GM12878 (cell line): Measurements from ENCODE around the gene TRAPPC12. TPM values are rescaled to one million over a fixed set of nuclear protein-coding genes. Genes with fewer than 3 reads are reported as not detected.

Source experiments
- ATAC-seq: fragments of 200-7000 bp; cut with Tn5 transposase; 3 replicates; pipeline ENCODE4 v1.9.1; 2020; ENCODE audit warnings: mild to moderate bottlenecking, moderate library complexity
- BruUV-seq: library from RNA; stranded (reverse); fragments of 400-500 nt; replicated peaks from 2 replicates; lab custom pipeline; 2021; lab: Mats Ljungman, UMichigan
- CTCF ChIA-PET: fragments of 300-600 bp; sonication (Branson Sonifier 250); formaldehyde crosslinking; extraction: SDS; loops from one replicate; lab custom pipeline; 2021; ENCODE audit warnings: inconsistent platforms; lab: Yijun Ruan, JAX
- POLR2A ChIA-PET: fragments of 350-600 bp; formaldehyde crosslinking; extraction: SDS; loops from one replicate; lab custom pipeline; 2021; ENCODE audit warnings: inconsistent platforms; lab: Charles Lee
- RAD21 ChIA-PET: fragments of 300-600 bp; sonication (Branson Sonifier 250); formaldehyde crosslinking; loops from one replicate; lab custom pipeline; 2023; ENCODE audit warnings: antibody characterized with exemption; ENCODE audit not compliant: unreplicated experiment; lab: Charles Lee
- SMC1A ChIA-PET: fragments of 300-600 bp; sonication (Branson Sonifier 250); formaldehyde crosslinking; loops from one replicate; lab custom pipeline; 2023; ENCODE audit not compliant: unreplicated experiment, uncharacterized antibody; lab: Charles Lee
- DNase-seq: peaks from one replicate; pipeline ENCODE4 v3.0.0-alpha.2; 2011; ENCODE audit warnings: low read depth, low spot score
- FAIRE-seq: peaks from 3 replicates; lab custom pipeline; 2011; peaks lifted over from hg19 to GRCh38; lab: Jason Lieb, UNC
- H2AFZ ChIP-seq: 2 replicates; pipeline ENCODE4 v1.6.0; 2011; ENCODE audit warnings: low read depth, low read length, control low read depth; ENCODE audit not compliant: control insufficient read depth
- H3K27ac ChIP-seq: 2 replicates; pipeline ENCODE4 v1.5.1; 2011; ENCODE audit warnings: control low read depth; ENCODE audit not compliant: control insufficient read depth, insufficient read depth
- H3K27me3 ChIP-seq, 2 experiments: replicated peaks in 1 of 2; 2 replicates each; pipeline versions ENCODE4 v1.6.0 to v1.6.1; 2011; ENCODE audit warnings: low read length in 1 of 2; ENCODE audit not compliant: control insufficient read depth in 2 of 2, insufficient read depth in 2 of 2
- H3K36me3 ChIP-seq, 2 experiments: 2 replicates each; pipeline ENCODE4 v1.5.1; 2011; ENCODE audit warnings: low read length in 1 of 2; ENCODE audit not compliant: control insufficient read depth in 2 of 2, insufficient read depth in 2 of 2
- H3K4me1 ChIP-seq: 2 replicates; pipeline ENCODE4 v1.6.1; 2011; ENCODE audit warnings: mild to moderate bottlenecking, low read length, moderate library complexity, mixed read lengths; ENCODE audit not compliant: control insufficient read depth, insufficient read depth
- H3K4me2 ChIP-seq: 2 replicates; pipeline ENCODE4 v1.6.0; 2011; ENCODE audit warnings: control low read depth; ENCODE audit not compliant: control insufficient read depth, insufficient read depth
- H3K4me3 ChIP-seq: fragments of 200-600 bp; sonication (generic); 2 replicates; pipeline ENCODE4 v1.5.1; 2016
- H3K79me2 ChIP-seq: 2 replicates; pipeline ENCODE4 v1.6.0; 2011; ENCODE audit warnings: low read length; ENCODE audit not compliant: control insufficient read depth, insufficient read depth
- H3K9ac ChIP-seq: 2 replicates; pipeline ENCODE4 v1.8.0; 2011; ENCODE audit warnings: low read length, control low read depth, mixed read lengths; ENCODE audit not compliant: control insufficient read depth, insufficient read depth
- H3K9me3 ChIP-seq: replicated peaks from 3 replicates; pipeline ENCODE4 v1.5.1; 2011; ENCODE audit warnings: mild to moderate bottlenecking, low read length; ENCODE audit not compliant: control insufficient read depth, insufficient read depth
- H4K20me1 ChIP-seq: 2 replicates; pipeline ENCODE4 v1.6.0; 2011; ENCODE audit not compliant: control insufficient read depth, insufficient read depth
- ETV6 ChIP-seq, 2 experiments: fragments of 450-650 bp in 1 of 2; IDR thresholded peaks in 1 of 2; conservative IDR thresholded peaks in 1 of 2; 2 replicates each; pipeline ENCODE4 v1.6.1; 2014; ENCODE audit warnings: antibody characterized with exemption in 1 of 2, borderline replicate concordance in 1 of 2, low read depth in 1 of 2, mild to moderate bottlenecking in 1 of 2, moderate library complexity in 1 of 2
- IRF4 ChIP-seq: IDR thresholded peaks from 2 replicates; pipeline ENCODE4 v1.6.1; 2011; ENCODE audit warnings: low read depth, low read length
- POLR2AphosphoS2 ChIP-seq: IDR thresholded peaks from 2 replicates; pipeline ENCODE4 v1.6.1; 2011; ENCODE audit warnings: low read depth, mild to moderate bottlenecking, low read length, improper control_type of control experiment, moderate library complexity
- SMAD5 ChIP-seq: IDR thresholded peaks from 2 replicates; pipeline ENCODE4 v1.6.1; 2016; ENCODE audit warnings: antibody characterized with exemption, low read depth
- STAT1 ChIP-seq: fragments of 450-650 bp; conservative IDR thresholded peaks from 2 replicates; pipeline ENCODE4 v1.6.1; 2014; ENCODE audit warnings: antibody characterized with exemption, mild to moderate bottlenecking
- TBL1XR1 ChIP-seq: IDR thresholded peaks from 2 replicates; pipeline ENCODE4 v1.6.1; 2012; ENCODE audit warnings: low read depth, low read length, improper control_type of control experiment
- YY1 ChIP-seq: IDR thresholded peaks from 2 replicates; pipeline ENCODE4 v1.6.1; 2011; ENCODE audit warnings: low read depth, mild to moderate bottlenecking, low read length
- WGBS: methylation state at CpG from one replicate; pipeline ENCODE4 v1.1.6; 2016; ENCODE audit warnings: low lambda C conversion rate; ENCODE audit not compliant: insufficient replicate concordance, insufficient coverage; ENCODE audit errors: missing lambda C conversion rate; 5-methylcytosine and 5-hydroxymethylcytosine counted together
- in situ Hi-C: fragments of 300-500 bp; cut with MboI; formaldehyde crosslinking; loops from 9 replicates; pipeline ENCODE4 v1.14.3; 2018; ENCODE audit warnings: mixed read lengths
- intact Hi-C: fragments of 100-400 bp; cut with micrococcal nuclease; formaldehyde crosslinking; loops from one replicate; pipeline ENCODE4 v1.14.2; 2022; ENCODE audit not compliant: unreplicated experiment
- polyA plus RNA-seq, 11 experiments: library from polyadenylated mRNA; depleted of rRNA in 4 of 11; unstranded in 6 of 11; stranded (reverse) in 5 of 11; fragments of >200 nt; fragmentation: Nextera tagmentation in 4 of 11; fragmentation: Illumina TruSeq in 1 of 11; extraction: Ambion mirVana in 4 of 11; extraction: Trizol in 1 of 11; gene quantifications; 1 replicate in 1 of 11; 2 replicates in 10 of 11; pipeline versions ENCODE4 v1.2.1 to v1.2.3, GENCODE V29; 2011 to 2016; ENCODE audit warnings: inconsistent platforms in 2 of 11, missing spikeins in 2 of 11, low read depth in 1 of 11
- total RNA-seq, 4 experiments: library from RNA; depleted of rRNA in 3 of 4; stranded (reverse); fragments of >200 nt in 3 of 4; fragmentation: Illumina TruSeq in 1 of 4; extraction: Trizol in 1 of 4; gene quantifications; 2 replicates each; pipeline versions ENCODE4 v1.2.1 to v1.2.3, GENCODE V29; 2013 to 2021
- TF ChIP-seq, protein P1 (sequence below): IDR thresholded peaks from 2 replicates; pipeline ENCODE4 v1.6.1; 2012; ENCODE audit warnings: low read length, inconsistent platforms

Gene TRAPPC12
- total and polyA plus RNA-seq, 10 of the 15 experiments (the other 5 are each of a cell fraction or from before 2014, with no cell fraction given), result 8.6 to 77.1 (median 37.4) TPM

DNA sequence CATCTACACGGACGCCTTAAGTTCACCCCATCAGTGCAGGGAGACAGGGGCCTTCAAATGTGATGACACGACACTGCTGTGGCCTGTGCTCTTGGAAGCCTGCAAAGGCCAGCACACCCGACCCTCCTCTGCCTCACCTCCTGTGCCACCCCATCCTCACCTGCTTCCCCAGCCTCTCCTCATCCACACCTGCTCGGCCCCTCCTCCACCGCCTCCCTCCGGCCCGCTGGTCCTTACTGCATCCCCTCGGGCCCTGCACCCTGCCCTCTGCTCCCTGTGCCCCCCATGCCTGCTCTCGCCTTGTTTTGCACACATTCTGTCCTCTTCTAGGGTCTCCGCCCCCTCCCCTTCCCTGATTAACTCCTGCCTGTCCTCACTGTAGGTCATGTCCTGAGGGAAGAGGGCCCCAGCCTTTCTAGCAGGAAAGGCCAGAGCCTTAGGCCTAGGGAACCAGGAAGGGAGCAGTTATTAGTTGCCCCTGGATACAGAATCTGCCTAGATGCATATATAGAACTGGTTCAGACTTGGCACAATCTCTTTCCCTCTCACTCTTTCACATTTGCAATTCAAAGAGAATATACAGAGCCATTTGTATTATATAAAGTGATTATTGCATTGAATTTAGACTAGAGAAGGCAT lies 39.4 kb downstream of the TRAPPC12 start (continued):
- TF ChIP-seq IRF4, result no peak
- no peak for TF ChIP-seq TBL1XR1
- TF ChIP-seq SMAD5, result no peak
- no peak for TF ChIP-seq POLR2AphosphoS2
- TF ChIP-seq STAT1, result no peak
- no peak for TF ChIP-seq ETV6 (conservative IDR thresholded peaks at IDR 0.05 in 1 of 2, IDR thresholded peaks at IDR 0.05 in 1 of 2; ENCODE audit: borderline replicate concordance in 1 of 2, low read depth in 1 of 2)

DNA sequence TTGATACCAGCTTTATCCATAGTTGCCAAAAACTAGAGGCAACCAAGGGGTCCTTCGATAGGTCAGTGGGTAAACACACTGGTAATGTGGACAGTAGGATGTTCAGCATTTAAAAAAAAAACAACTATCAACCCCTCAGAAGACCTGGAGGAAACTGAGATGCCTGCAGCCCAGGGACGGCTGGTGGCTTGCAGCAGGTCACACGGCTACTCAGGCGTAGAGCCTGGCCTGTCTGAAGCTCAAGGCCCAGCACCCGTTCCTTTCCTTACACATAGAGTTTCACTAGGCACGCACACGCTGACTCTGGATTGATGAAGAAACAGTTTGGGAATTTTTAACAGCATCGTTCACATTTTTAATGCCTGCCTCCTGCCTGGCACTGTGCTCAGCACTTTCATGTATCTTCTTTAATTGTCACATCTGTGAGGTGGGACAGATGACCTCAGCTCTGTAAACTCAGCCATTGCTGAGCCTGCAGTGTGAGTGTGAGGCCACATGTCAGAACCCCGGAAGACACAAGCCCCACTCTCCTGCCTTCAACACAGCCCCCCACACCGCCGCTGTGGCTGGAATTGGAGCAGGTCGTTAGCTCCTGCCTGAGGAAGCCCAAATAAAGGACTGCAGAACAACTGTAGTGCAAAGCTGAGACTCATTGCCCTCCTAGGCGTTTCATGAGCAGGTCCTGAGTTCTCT lies 40.7 kb downstream of the TRAPPC12 start:
- Histone ChIP-seq H3K4me3 (no peak overlapping the region), H3K36me3 (peaks cover 3 to 28% of the 10 kb centered on the region in 2 experiments), H3K4me2 (no peak overlapping the region), H3K9ac (no peak overlapping the region), H4K20me1 (no peaks in the 10 kb centered on the region), H3K27ac (peak overlapping the region; percentile 40; the same call in 1 of the 2 replicates), H2AFZ (no peak overlapping the region), H3K4me1 (peaks cover 5% of the 10 kb centered on the region; the same call in 1 of the 2 replicates), H3K79me2 (no peaks in the 10 kb centered on the region), H3K27me3 (no peaks in the 10 kb centered on the region), H3K9me3 (no peaks in the 10 kb centered on the region; the same call in 2 of the 3 replicates)
- no TSS peak for BruUV-seq
- TF ChIP-seq, protein P1, sequence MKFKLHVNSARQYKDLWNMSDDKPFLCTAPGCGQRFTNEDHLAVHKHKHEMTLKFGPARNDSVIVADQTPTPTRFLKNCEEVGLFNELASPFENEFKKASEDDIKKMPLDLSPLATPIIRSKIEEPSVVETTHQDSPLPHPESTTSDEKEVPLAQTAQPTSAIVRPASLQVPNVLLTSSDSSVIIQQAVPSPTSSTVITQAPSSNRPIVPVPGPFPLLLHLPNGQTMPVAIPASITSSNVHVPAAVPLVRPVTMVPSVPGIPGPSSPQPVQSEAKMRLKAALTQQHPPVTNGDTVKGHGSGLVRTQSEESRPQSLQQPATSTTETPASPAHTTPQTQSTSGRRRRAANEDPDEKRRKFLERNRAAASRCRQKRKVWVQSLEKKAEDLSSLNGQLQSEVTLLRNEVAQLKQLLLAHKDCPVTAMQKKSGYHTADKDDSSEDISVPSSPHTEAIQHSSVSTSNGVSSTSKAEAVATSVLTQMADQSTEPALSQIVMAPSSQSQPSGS, result no peak
- no peak for TF ChIP-seq YY1
- 75% methylated on average over 13 of the region's 13 CpGs for WGBS
- ATAC-seq, result no peak
- ChIA-PET RAD21 (interaction anchor here (0.8 to 1.3 kb wide), 2 partner anchors 42 to 232 kb away, joined by 3 to 5 read pairs; partner anchors contain the start of gene EIPR1), CTCF (interaction anchor here (0.5 to 1.2 kb wide), 2 partner anchors 15 to 42 kb away, joined by 3 to 8 read pairs; no protein-coding TSS in a partner anchor), POLR2A (no interaction called here), SMC1A (interaction anchor here (0.7 to 1.4 kb wide), 3 partner anchors 15 to 232 kb away, joined by 3 to 4 read pairs (median 3); no protein-coding TSS in a partner anchor)
- intact Hi-C loops, result no loop called here
- no peak for FAIRE-seq
- in situ Hi-C loops, result no loop called here
- no peak for DNase-seq
